K562 (cell line): ENCODE results near the gene NQO2. TPM values are rescaled to one million over a fixed set of nuclear protein-coding genes. Genes with fewer than 3 reads are reported as not detected.
A peak's percentile ranks its signal among the peaks of the same experiment; 100 is the strongest.

Experiments
- BHLHE40 ChIP-seq: IDR thresholded peaks from 2 replicates; pipeline ENCODE4 v1.6.1; 2011; ENCODE audit warnings: low read length, improper control_type of control experiment
- CBFA2T3 ChIP-seq: fragments of 450-650 bp; IDR thresholded peaks from 2 replicates; pipeline ENCODE4 v1.6.1; 2017
- CHCHD3 ChIP-seq: fragments of 250-450 bp; sonication (Bioruptor Pico); IDR thresholded peaks from 2 replicates; pipeline ENCODE4 v2.1.2; 2022; ENCODE audit warnings: mild to moderate bottlenecking
- DNMT1 ChIP-seq: fragments of 450-650 bp; IDR thresholded peaks from 2 replicates; pipeline ENCODE4 v1.6.1; 2016; ENCODE audit warnings: antibody characterized with exemption, mild to moderate bottlenecking
- ELF1 ChIP-seq: fragments of 200-800 bp; sonication (Bioruptor generic); IDR thresholded peaks from 2 replicates; pipeline ENCODE4 v1.6.1; 2016; ENCODE audit warnings: missing genetic modification characterization, missing compliant biosample characterization
- HDAC6 ChIP-seq: IDR thresholded peaks from 2 replicates; pipeline ENCODE4 v1.6.1; 2012; ENCODE audit warnings: low read depth, mild to moderate bottlenecking, control low read depth, inconsistent platforms, low read length, moderate library complexity
- KAT8 ChIP-seq: fragments of 450-650 bp; IDR thresholded peaks from 2 replicates; pipeline ENCODE4 v1.6.1; 2016; ENCODE audit warnings: low read depth, mild to moderate bottlenecking
- MAX ChIP-seq: sonication (generic); formaldehyde crosslinking; IDR thresholded peaks from 2 replicates; pipeline ENCODE4 v1.9.0; 2022; ENCODE audit warnings: mild to moderate bottlenecking, missing genetic modification reagents
- MAZ ChIP-seq, 2 experiments: fragments of 450-650 bp in 1 of 2; sonication (generic) in 1 of 2; formaldehyde crosslinking; IDR thresholded peaks in 1 of 2; conservative IDR thresholded peaks in 1 of 2; 2 replicates each; pipeline versions ENCODE4 v1.4.0 to v1.5.0; 2020; ENCODE audit warnings: mild to moderate bottlenecking in 1 of 2, missing genetic modification reagents in 1 of 2
- POLR2H ChIP-seq: IDR thresholded peaks from 2 replicates; pipeline ENCODE4 v1.6.1; 2016; ENCODE audit warnings: missing genetic modification characterization, low read depth, mild to moderate bottlenecking, control low read depth, missing compliant biosample characterization, moderate library complexity
- TRIM24 ChIP-seq, 2 experiments: fragments of 450-650 bp; IDR thresholded peaks; 2 replicates each; pipeline ENCODE4 v1.6.1; 2016
- ZNF75A ChIP-seq: fragments of 450-650 bp; formaldehyde crosslinking; IDR thresholded peaks from 2 replicates; pipeline ENCODE4 v1.4.0; 2020; ENCODE audit warnings: mild to moderate bottlenecking
- ZNF780A ChIP-seq: fragments of 250-450 bp; sonication (Bioruptor Pico); IDR thresholded peaks from 2 replicates; pipeline ENCODE4 v1.5.0; 2021; ENCODE audit warnings: mild to moderate bottlenecking
- polyA plus RNA-seq, 8 experiments: library from polyadenylated mRNA; depleted of rRNA in 4 of 8; stranded (reverse) in 5 of 8; unstranded in 3 of 8; fragments of >200 nt; fragmentation: Nextera tagmentation in 2 of 8; fragmentation: Illumina TruSeq in 1 of 8; extraction: Ambion mirVana in 2 of 8; extraction: Trizol in 1 of 8; gene quantifications; 2 replicates each; pipeline versions ENCODE4 v1.2.1 to v1.2.3, GENCODE V29; 2011 to 2014; ENCODE audit warnings: inconsistent platforms in 1 of 8, missing spikeins in 1 of 8
- total RNA-seq, 7 experiments: library from RNA; depleted of rRNA in 6 of 7; stranded (reverse); fragments of >200 nt in 6 of 7; fragmentation: Illumina TruSeq in 2 of 7; extraction: Trizol in 2 of 7; gene quantifications; 2 replicates each; pipeline versions ENCODE4 v1.2.1 to v1.2.3, GENCODE V29; 2011 to 2021; ENCODE audit warnings: low replicate concordance in 1 of 7
- TF ChIP-seq, protein P1 (sequence below), 2 experiments: fragments of 450-650 bp in 1 of 2; sonication (generic) in 1 of 2; formaldehyde crosslinking in 1 of 2; IDR thresholded peaks; 2 replicates each; pipeline versions ENCODE4 v1.7.1 to v1.9.0; 2016 to 2022; ENCODE audit warnings: inconsistent platforms in 1 of 2, mild to moderate bottlenecking in 1 of 2, missing genetic modification reagents in 1 of 2
- TF ChIP-seq, protein P2 (sequence below): fragments of 450-650 bp; IDR thresholded peaks from 2 replicates; pipeline ENCODE4 v1.6.1; 2017; ENCODE audit warnings: antibody characterized with exemption

Gene NQO2
- total and polyA plus RNA-seq, 9 of the 15 experiments (the other 6 are each of a cell fraction or from before 2014, with no cell fraction given), result 54.6 to 214 (median 116) TPM

GRCh38 chr6:3001146-3001772 is 1.6 kb downstream of the NQO2 start (continued):
- no peak for TF ChIP-seq ELF1 (tag)
- TF ChIP-seq, protein P1, sequence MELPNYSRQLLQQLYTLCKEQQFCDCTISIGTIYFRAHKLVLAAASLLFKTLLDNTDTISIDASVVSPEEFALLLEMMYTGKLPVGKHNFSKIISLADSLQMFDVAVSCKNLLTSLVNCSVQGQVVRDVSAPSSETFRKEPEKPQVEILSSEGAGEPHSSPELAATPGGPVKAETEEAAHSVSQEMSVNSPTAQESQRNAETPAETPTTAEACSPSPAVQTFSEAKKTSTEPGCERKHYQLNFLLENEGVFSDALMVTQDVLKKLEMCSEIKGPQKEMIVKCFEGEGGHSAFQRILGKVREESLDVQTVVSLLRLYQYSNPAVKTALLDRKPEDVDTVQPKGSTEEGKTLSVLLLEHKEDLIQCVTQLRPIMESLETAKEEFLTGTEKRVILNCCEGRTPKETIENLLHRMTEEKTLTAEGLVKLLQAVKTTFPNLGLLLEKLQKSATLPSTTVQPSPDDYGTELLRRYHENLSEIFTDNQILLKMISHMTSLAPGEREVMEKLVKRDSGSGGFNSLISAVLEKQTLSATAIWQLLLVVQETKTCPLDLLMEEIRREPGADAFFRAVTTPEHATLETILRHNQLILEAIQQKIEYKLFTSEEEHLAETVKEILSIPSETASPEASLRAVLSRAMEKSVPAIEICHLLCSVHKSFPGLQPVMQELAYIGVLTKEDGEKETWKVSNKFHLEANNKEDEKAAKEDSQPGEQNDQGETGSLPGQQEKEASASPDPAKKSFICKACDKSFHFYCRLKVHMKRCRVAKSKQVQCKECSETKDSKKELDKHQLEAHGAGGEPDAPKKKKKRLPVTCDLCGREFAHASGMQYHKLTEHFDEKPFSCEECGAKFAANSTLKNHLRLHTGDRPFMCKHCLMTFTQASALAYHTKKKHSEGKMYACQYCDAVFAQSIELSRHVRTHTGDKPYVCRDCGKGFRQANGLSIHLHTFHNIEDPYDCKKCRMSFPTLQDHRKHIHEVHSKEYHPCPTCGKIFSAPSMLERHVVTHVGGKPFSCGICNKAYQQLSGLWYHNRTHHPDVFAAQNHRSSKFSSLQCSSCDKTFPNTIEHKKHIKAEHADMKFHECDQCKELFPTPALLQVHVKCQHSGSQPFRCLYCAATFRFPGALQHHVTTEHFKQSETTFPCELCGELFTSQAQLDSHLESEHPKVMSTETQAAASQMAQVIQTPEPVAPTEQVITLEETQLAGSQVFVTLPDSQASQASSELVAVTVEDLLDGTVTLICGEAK (IDR thresholded peaks at IDR 0.05), result peak; percentile 32; the same call in 1 of the 2 replicates
- TF ChIP-seq, protein P1 (CRISPR knock-in tag; IDR thresholded peaks at IDR 0.05), result no peak
- TF ChIP-seq MAX (CRISPR knock-in tag), result no peak
- TF ChIP-seq CHCHD3, result no peak
- 0 out of 2 replicates have a peak, but pooled peaks have one; percentile 81 for TF ChIP-seq POLR2H (tag)
- TF ChIP-seq HDAC6, result no peak
- no peak for TF ChIP-seq DNMT1
- TF ChIP-seq, protein P2, sequence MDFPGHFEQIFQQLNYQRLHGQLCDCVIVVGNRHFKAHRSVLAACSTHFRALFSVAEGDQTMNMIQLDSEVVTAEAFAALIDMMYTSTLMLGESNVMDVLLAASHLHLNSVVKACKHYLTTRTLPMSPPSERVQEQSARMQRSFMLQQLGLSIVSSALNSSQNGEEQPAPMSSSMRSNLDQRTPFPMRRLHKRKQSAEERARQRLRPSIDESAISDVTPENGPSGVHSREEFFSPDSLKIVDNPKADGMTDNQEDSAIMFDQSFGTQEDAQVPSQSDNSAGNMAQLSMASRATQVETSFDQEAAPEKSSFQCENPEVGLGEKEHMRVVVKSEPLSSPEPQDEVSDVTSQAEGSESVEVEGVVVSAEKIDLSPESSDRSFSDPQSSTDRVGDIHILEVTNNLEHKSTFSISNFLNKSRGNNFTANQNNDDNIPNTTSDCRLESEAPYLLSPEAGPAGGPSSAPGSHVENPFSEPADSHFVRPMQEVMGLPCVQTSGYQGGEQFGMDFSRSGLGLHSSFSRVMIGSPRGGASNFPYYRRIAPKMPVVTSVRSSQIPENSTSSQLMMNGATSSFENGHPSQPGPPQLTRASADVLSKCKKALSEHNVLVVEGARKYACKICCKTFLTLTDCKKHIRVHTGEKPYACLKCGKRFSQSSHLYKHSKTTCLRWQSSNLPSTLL, result no peak
- no peak for TF ChIP-seq CBFA2T3
- TF ChIP-seq ZNF75A (CRISPR knock-in tag), result no peak
- no peak for TF ChIP-seq BHLHE40
- 0 out of 2 replicates have a peak, but pooled peaks have one; percentile 32 for TF ChIP-seq ZNF780A
- TF ChIP-seq KAT8, result no peak
- no peak for TF ChIP-seq MAZ (CRISPR knock-in tag; conservative IDR thresholded peaks at IDR 0.05 in 1 of 2, IDR thresholded peaks at IDR 0.05 in 1 of 2)
- TF ChIP-seq TRIM24 (IDR thresholded peaks at IDR 0.05), result no peak
